ENCODE measurements around the gene WNT6.
"Not testable (repeated sequence)": the region's sequence is repeated elsewhere in the genome, so short reads cannot be mapped to it uniquely, and the experiment has no call there.

The WNT6 gene

DNA sequence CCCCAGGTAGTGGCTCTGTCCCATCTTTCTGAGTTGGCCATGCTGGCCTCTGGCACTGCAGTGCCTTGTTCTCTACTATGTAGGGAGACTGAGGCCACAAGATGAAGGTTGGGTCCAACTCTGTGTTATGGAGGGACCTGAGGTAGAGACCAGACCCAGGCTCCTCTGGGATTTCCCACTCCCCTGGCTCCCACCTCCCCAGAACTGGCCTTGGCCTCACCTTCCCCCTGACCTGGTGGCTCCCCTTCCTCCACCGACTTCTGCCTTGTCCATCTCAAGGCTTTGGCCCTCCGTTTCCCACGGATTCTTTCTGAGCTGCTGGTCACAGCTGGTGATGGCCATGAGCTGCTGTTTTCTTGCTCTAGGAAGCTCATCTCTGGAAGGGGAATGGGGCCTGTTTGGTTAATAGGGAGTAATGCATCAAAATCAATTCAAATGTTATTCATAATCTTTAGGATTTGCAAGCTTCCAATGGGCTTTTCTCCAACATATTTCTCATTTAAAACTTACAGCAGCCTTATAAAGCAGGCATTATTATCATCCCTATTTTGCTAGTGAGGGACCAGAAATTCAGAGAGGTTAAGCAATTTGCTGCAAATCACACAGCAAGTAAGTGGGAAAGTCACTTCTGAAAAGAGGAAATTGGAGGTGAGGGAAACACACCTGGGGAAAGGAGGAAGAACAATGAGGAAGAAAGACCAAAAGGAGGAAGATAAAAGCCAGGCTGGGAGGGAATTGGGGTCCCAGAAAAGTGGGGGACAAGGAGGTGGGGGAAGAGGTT lies 28.9 kb upstream of the WNT6 start:
- no peak for DNase-seq (ENCODE audit: low read depth)

DNA sequence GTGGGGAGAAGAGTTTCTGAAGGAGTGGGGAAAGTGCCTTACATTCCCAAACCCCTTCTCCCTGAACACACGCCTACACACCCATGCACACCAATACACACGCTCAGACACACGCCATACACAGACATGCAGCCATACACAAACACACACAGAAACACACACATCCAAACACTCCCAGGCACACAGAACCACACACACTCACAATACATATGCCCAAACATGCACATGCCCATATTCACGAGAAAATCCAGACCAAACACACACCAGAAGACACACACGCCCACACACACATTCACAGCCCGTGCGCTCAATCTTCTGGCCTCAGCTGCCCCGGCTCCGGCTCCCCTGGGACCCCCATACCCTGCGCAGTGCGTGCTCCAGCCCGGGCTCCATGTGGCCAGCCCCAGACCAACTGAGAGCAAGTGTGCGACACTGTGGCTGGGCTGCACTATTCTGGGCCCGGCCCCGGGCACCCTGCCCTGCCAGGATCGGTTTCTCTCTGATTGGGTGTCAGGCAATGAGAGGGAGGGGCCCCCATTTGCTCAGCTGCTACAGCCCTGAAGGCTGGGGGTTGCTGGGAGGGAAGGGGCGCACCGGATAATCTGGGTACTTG lies 28.1 kb upstream of the WNT6 start, which contains the start of gene PRKAG3:
Gene PRKAG3, minus strand, starts transcription at position 426 of the 613 bp plus-strand sequence.
- DNase-seq (ENCODE audit: low read depth), result no peak

DNA sequence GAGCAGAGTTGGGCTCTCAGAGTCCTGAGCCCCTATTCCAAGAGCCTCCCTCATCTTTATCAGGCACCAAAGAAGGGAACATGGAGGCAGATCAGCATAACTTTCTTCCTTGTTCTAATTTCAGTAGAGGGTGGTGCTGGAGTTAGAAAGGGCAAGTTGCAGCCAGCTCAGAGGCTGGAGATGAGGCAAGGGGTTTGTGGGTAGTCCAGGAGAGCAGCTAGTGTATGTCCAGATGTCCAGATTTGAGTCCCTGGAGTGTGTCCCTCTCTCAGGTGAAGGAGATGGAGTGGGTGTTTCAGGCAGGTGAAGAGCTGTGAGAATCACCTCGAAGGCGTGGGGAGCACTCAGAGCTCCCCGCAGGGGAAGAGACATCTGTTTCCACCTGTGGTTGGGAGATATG lies 27.5 kb upstream of the WNT6 start:
- no peak for DNase-seq (ENCODE audit: low read depth)

DNA sequence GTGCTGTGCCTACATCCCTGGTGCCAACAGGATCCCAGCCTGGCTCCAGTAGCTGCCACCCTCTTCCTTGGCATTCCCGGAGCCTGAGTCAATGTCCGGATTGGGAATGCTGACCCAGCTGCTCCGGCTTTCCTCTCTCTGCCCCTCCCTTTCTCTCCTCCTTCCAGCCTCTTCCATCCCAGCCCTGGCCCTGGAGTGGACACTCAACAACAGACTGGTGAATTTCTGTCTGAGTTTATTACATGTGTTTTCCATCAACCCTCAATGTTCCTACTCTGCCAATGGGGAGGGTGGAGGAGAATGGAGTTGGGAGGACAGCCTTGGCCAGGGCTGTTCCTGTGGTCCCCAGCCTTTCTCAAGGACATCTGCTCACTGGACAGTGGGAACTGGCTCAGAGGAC lies 27.1 kb upstream of the WNT6 start:
- DNase-seq (ENCODE audit: low read depth), result no peak

DNA sequence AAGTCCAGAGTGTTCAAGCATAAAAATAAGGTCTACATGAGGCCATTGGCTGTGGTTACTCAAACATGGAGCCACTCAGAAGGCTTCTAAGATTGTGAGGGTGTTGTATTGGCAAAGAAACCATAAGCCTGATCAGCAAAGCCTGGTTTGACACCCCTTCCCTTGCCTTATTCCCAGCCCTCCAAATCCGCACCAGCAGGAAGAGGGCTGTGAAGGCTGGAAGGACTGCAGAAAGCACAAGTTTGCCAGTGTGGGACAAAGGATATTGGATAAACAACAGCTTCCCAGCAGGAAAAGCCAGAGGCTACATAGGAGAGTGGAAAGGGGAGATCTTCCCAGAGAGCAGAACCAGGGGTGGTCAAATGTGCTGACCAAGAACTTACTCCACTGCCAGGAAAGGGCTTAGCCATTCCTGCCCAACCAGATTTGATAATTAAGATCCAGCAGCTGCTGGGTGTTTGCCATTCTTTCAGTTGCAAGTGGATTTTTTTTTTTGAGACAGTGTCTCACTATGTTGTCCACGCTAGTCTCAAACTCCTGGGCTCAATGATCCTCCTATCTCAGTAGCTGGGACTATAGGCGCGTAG lies 26.5 kb upstream of the WNT6 start:
- DNase-seq (ENCODE audit: low read depth), result no peak

DNA sequence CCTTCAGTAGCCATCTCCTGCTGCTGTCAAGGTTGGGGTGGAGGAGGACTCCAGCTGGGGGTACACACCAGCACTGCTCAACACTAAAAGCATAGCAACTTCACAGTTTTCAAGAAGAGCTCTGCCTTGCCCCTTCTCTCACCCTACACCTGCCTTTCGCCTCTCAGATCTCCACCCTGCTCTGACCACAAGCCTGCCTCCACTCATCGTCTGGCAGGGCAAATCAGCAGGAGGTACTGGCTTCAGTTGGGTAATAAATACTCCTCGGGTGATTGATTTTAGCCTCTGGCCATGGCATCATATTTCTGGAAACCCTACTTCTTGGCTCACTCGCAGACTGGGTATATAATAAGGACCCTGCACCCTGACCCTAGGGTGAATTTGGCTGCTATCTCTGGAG lies 24.9 kb upstream of the WNT6 start:
- DNase-seq (ENCODE audit: low read depth), result no peak

DNA sequence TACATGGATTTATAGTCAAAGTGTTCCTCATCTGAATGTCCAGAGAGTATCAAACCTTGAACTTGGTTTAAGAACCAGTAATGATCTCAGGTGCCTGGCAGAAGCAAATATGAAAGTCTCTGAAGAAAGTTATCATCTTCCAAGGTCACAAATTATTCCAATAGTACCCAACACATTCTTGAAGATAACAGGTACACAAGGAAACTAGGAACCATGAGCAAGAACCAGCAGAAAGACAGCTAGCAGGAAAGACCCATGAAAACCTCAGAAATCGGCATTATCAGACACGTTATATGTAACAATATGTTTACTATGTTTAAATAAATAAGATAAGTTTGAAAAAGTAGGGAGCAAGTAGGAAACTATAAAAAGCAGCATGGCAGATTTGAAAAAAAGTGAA lies 22.1 kb upstream of the WNT6 start:
- no peak for DNase-seq (ENCODE audit: low read depth)

DNA sequence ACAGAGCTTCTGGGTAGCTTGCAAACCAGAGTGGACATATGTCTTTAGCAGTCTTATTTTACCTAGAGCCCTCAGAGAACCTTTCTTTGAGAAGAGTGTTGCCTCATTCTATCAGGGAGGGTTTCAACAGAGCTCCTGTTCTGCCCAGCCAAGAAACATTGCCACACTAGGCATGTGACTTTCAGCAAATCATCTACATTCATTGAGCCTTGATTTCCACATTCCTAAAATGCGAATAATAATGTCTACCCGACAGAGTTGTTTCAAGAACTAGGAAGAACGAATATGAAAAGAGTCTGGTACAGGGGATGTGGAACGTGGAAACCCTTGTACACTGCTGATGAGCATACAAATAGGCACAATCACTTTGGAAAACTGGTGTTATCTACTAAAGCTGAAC lies 20.2 kb upstream of the WNT6 start:
- DNase-seq (ENCODE audit: low read depth), result no peak

DNA sequence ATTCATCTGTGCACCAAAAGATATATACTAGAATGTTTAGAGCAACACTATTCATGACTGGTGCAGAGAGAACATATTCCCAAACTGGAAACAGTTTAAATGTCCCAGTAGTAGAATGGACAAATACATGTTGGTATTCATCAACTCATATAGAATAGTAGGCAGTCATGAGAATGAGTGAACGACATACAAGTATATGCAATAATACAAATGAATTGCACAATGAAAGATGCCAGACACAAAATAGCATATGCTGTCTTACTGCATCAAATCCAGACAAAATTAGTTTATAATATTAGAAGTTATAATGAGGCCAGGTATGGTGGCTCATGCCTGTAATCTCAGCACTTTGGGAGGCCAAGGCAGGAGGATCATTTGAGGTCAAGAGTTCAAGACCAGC lies 19.7 kb upstream of the WNT6 start:
- no peak for DNase-seq (ENCODE audit: low read depth)

DNA sequence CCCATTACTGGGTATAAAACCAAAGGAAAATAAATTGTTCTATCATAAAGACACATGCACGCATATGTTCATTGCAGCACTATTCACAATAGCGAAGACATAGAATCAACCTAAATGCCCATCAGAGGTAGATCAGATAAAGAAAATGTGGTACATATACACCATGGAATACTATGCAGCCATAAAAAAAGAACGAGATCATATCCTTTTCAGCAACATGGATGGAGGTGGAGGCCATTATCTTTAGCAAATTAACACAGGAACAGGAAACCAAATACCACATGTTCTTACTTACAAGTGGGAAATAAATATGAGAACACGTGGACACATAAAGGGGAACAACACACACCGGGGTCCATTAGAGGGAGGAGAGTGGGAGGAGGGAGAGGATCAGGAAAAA lies 15.3 kb upstream of the WNT6 start:
- DNase-seq (ENCODE audit: low read depth), result not testable (repeated sequence)

DNA sequence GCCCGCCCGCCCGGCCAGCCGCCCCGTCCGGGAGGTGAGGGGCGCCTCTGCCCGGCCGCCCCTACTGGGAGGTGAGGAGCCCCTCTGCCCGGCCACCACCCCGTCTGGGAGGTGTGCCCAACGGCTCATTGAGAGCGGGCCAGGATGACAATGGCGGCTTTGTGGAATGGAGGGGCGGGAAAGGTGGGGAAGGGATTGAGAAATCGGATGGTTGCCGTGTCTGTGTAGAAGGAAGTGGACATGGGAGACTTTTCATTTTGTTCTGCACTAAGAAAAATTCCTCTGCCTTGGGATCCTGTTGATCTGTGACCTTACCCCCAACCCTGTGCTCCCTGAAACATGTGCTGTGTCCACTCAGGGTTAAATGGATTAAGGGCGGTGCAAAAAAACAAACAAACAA lies 12.6 kb upstream of the WNT6 start:
- DNase-seq (ENCODE audit: low read depth), result not testable (repeated sequence)

DNA sequence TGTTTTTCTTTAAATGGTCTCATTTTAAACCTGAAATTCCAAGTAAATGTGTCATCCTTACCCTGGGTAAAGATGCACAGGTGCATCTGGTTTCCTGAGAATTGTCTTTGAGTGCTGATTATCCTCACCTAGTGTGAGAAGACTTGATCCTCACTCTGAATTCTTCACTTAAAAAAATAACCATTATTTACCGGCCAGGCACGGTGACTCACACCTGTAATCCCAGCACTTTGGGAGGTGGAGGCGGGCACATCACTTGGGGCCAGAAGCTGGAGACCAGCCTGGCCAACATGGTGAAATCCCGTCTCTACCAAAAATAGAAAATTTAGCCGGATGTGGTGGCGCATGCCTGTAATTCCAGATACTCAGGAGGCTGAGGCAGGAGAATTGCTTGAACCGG lies 9.9 kb upstream of the WNT6 start:
- DNase-seq (ENCODE audit: low read depth), result no peak

DNA sequence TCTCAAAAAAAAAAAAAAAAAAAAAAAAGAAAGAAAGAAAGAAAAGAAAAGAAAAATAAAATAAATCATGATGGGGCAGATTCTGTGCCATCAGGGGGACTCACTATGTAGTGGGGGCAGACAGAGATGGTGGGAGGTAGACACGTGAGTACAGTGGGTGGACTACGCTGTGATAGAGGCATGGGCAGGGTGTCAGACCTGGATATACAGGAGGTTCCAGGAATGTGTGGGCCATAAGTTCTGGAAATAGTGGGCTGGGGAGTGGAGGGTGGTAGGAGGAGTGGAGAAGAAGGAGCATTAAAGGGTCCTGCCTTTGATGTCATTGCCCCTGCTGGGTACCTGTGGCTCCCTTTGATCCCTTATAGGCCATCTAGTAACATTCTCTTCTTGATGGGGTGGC lies 8.8 kb upstream of the WNT6 start:
- DNase-seq (ENCODE audit: low read depth), result no peak

DNA sequence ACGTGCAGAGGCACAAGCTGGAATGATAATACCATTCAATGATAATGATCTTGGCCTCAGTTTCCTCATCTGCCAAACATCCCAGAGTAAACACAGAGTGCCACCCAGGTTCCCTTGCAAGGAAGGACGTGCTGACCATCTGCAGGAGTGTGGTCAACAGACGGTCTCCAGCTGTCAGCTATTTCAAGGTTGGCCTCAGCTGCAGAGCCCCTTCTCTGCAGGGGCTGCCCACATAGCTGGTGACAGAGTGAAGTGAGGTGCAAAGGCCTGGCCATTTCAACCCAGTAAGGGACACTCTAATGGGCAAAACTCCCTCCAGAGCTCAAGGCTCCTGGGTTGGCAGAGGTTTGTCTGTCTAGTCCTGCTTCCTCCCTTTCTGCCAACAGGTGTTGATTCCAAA lies 8.3 kb upstream of the WNT6 start:
- no peak for DNase-seq (ENCODE audit: low read depth)

DNA sequence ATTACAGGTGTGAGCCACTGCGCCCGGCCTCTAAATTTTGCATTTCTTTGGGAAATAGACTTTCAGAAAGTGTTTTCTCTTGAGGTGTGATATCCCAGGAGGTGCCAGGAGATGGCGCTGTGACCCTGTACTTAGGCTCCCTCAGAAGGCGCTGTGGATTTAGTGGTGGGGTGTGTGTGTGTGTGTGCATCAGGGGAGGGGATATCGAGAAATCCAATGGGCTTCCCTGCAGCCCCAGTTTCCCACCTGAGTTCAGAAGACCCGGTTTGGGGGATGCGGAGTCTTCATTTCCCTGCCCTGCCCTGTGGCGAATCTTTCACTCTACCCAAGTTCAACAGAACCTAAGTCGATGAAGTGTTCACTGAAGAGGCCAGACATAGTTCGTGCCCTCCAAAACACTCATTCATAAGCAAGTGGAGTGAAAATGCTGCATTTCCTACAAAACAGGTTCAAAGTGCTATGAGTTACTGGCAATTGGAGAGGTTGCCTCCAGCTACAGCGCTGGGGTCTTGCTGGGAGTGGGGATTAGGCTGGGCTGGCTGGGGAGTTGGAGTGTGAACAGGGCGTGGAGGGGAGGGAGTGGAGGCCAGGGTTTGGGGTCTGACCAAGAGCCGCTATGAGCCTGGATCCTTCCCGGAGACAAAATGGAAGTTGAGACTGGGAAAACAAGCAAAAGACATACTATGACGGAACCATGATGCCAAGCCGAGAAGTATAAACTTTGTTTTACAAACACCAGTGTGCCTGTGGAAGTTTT lies 6.5 kb upstream of the WNT6 start:
- peak; percentile 56 for DNase-seq (ENCODE audit: low read depth)

DNA sequence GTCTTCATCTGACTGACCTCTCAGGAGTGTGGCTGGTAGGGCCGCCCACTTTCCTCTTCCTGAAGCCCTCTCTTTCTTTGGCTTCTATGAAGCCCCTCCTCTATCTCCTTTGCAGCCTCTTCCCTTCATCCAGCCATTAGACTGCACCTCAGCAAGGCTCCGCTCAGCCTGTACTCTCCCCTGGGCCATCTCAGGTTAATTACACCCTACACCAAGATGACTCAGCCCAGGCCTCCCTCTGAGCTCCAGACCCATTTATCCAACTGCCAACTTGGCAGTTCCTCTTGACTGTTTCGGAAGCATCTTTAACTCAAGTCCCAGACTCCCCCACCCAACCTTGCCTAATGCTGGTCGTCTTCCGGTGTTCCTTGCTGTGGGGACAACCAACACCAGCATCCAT lies 5.8 kb upstream of the WNT6 start:
- no peak for DNase-seq (ENCODE audit: low read depth)

DNA sequence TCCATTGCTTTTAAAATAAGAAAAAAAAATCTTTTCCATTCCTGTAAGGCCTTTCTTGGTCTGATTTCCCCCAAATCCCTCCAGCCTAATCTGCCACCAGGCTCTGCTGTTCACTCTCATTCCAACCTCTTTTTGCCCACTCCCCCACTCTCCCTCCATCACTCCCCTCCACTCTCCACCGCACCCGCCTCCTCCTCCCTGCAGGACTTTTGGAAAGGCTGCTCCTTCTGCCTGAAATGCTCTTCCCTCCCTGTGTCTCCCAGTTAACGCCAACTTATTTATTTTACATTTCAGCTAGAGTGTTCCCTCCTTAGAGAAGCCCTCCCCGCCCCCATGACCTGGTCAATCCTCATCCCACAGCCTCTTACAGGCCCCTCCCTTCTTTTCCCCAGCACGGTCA lies 4.7 kb upstream of the WNT6 start:
- no peak for DNase-seq (ENCODE audit: low read depth)

DNA sequence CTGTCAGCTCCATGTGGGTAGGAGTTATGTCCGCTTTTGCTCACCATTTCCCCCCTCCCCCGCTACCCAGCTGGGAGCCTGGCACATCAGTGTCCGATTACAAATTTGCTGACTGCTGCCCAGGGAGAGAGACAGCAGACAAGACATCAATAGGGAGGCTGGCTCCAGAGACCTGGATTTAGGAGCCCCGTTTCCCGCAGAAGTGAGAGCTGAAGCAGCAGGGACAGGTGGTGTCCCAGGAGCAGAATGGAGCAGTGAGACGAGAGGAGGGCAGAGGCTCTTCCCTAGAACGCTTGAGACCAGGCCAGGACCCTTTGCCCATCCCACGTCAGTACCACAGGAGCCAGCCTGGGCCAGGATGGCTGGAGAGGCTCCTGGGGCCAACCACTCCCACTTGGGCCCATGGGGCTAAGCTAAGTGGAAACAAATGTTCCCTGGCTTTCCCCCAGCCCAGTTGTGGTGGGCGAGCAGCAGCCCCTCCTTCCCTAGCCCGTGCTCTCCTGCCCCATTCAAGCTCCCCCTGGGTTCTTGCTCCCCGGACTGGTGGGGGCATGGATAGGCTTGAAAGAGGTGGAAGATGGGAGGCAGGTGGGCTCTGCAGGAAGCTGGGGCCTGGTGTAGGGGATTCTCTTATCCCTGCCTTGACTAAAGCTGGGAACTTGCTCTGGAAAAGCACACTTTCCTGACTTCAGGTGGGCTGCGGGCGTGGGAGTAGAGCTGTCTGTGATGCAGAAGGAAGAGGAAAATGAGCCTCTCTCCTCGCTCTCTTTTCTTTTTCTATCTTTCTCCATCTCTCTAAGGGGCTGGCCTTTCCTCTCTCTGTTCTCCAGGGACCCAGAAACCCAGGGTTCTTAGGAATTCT lies 4.1 kb upstream of the WNT6 start:
- no peak for DNase-seq (ENCODE audit: low read depth)

DNA sequence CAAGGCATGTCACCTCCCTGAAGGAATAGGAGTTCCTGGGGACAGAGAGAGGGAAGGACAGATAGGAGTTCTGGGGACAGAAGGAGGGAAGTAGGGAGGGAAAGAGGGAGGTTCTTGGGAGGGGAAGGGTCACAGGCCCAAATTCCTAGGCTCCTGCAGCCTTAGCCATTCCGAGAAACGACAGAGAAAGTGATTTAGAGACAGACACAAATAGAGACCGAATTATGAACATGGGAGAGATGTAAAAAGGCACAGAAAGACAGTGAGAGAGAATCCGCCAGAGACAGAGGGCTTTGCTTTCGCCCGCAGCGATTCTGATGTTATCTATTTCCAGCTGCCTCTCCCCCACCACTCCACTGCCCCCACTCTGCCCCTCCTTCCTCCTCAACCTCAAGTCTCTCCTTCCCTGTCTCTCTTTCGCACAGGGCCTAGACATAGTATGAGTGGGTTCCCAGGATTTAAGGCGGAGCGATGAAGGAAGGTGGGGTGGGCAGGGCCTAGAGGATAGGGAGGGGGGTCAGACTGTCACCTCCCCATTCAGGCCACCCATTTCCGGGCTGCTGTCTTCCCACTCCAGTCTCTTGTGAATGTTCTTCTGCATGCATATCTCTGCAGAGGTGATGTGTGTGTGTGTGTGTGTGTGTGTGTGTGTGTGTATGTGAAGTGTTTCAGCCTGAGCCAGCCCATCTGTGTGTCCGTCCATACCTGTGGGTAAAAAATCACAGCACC lies 3.3 kb upstream of the WNT6 start:
- no peak for DNase-seq (ENCODE audit: low read depth)

DNA sequence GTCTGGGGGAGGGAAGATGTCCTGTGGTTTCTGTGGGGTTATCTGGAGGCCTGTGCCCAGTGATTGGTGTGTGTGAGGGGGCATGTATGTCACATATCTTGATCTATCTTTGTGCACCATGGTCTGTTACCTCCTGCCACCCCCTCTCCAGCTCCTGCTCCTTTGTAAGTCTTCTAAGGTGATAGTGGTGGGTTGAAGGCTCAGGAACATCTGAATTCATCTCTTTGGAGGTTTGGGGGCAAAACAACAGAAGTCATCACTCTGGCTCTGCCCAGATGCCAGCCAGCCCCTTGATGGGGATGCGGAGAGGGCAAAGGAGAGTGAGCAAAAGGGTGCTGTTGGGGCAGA lies 2.7 kb upstream of the WNT6 start:
- DNase-seq (ENCODE audit: low read depth), result no peak

Data from T follicular helper cell (primary cell).